B cell (primary cell): ENCODE results near the gene ARFGAP2. TPM values are rescaled to one million over a fixed set of nuclear protein-coding genes. Genes with fewer than 3 reads are reported as not detected.
A peak's percentile ranks its signal among the peaks of the same experiment; 100 is the strongest.

Experiments used
- ATAC-seq: fragments of 200-7000 bp; cut with Tn5 transposase; one replicate; pipeline ENCODE4 v1.10.0; 2021; ENCODE audit warnings: low read depth, mild to moderate bottlenecking, moderate number of reproducible peaks, moderate library complexity
- CTCF ChIA-PET: fragments of 350-600 bp; sonication (Branson Sonifier 250); formaldehyde crosslinking; loops from one replicate; lab custom pipeline; 2021; ENCODE audit warnings: antibody characterized with exemption, inconsistent platforms; lab: Charles Lee
- POLR2A ChIA-PET: fragments of 350-600 bp; sonication (Branson Sonifier 250); formaldehyde crosslinking; loops from one replicate; lab custom pipeline; 2021; ENCODE audit warnings: antibody characterized with exemption; lab: Charles Lee
- DNase-seq: peaks from one replicate; pipeline ENCODE4 v3.0.0; 2013
- H2AFZ ChIP-seq: 2 replicates; pipeline ENCODE4 v1.6.1; 2012; ENCODE audit warnings: mild to moderate bottlenecking, low read depth, low read length; ENCODE audit not compliant: insufficient read depth, poor library complexity, severe bottlenecking
- H3K27ac ChIP-seq, 2 donors: 1 replicate in 1 of 2; 2 replicates in 1 of 2; pipeline ENCODE4 v1.5.1; 2012 to 2013; ENCODE audit warnings: low read length in 2 of 2, mild to moderate bottlenecking in 2 of 2, moderate library complexity in 1 of 2
- H3K27me3 ChIP-seq, 4 experiments: fragments of 200-600 bp in 1 of 4; sonication (generic) in 1 of 4; replicated peaks in 1 of 4; 1 replicate in 2 of 4; 2 replicates in 2 of 4; pipeline versions ENCODE4 v1.6.1 to v1.7.0; 2013 to 2016; ENCODE audit warnings: low read length in 3 of 4, mild to moderate bottlenecking in 2 of 4, mixed read lengths in 1 of 4, moderate library complexity in 1 of 4; ENCODE audit not compliant: insufficient read depth in 4 of 4, control insufficient read depth in 3 of 4; ENCODE audit errors: control extremely low read depth in 1 of 4
- H3K36me3 ChIP-seq, 2 experiments: replicated peaks in 1 of 2; 1 replicate in 1 of 2; 2 replicates in 1 of 2; pipeline versions ENCODE4 v1.6.1 to v1.7.1; 2013; ENCODE audit warnings: low read length in 1 of 2; ENCODE audit not compliant: insufficient read depth in 2 of 2, control insufficient read depth in 1 of 2; ENCODE audit errors: control extremely low read depth in 1 of 2, extremely low read depth in 1 of 2
- H3K4me1 ChIP-seq, 2 donors: fragments of 200-600 bp in 1 of 2; sonication (generic) in 1 of 2; 1 replicate in 1 of 2; 2 replicates in 1 of 2; pipeline versions ENCODE4 v1.5.1 to v1.6.1; 2013 to 2017; ENCODE audit warnings: low read length in 2 of 2; ENCODE audit not compliant: control insufficient read depth in 2 of 2, insufficient read depth in 2 of 2
- H3K4me2 ChIP-seq: replicated peaks from 2 replicates; pipeline ENCODE3; 2012; ENCODE audit warnings: mild to moderate bottlenecking, low read depth, low read length; ENCODE audit not compliant: poor library complexity, severe bottlenecking
- H3K4me3 ChIP-seq, 5 experiments: fragments of 200-600 bp in 1 of 5; sonication (generic) in 1 of 5; 1 replicate in 3 of 5; 2 replicates in 2 of 5; pipeline versions ENCODE4 v1.5.1 to v1.7.0; 2011 to 2016; ENCODE audit warnings: low read length in 4 of 5, mild to moderate bottlenecking in 4 of 5, low read depth in 2 of 5, control low read depth in 1 of 5, moderate library complexity in 1 of 5; ENCODE audit not compliant: insufficient read depth in 1 of 5; ENCODE audit errors: control extremely low read depth in 1 of 5, extremely low read depth in 1 of 5
- H3K79me2 ChIP-seq: fragments of 200-600 bp; sonication (generic); one replicate; pipeline ENCODE4 v1.6.0; 2016; ENCODE audit warnings: low read length; ENCODE audit not compliant: control insufficient read depth, insufficient read depth
- H3K9ac ChIP-seq: fragments of 200-600 bp; sonication (generic); 2 replicates; pipeline ENCODE4 v1.6.1; 2017; ENCODE audit warnings: mild to moderate bottlenecking, low read length, moderate library complexity
- H3K9me3 ChIP-seq, 3 donors: one replicate each; pipeline versions ENCODE4 v1.6.1 to v1.7.1; 2013; ENCODE audit warnings: low read length in 2 of 3; ENCODE audit not compliant: control insufficient read depth in 2 of 3, insufficient read depth in 1 of 3; ENCODE audit errors: control extremely low read depth in 1 of 3
- H4K20me1 ChIP-seq: 2 replicates; pipeline ENCODE4 v1.6.0; 2012; ENCODE audit warnings: mild to moderate bottlenecking, low read length; ENCODE audit not compliant: insufficient read depth, control insufficient read depth, poor library complexity, severe bottlenecking
- H3K27ac Mint-ChIP-seq: one replicate; pipeline ENCODE4 v1.8.0; 2021; ENCODE audit warnings: mixed read lengths
- H3K27me3 Mint-ChIP-seq: one replicate; pipeline ENCODE4 v1.8.0; 2021; ENCODE audit warnings: mixed read lengths
- H3K4me1 Mint-ChIP-seq: one replicate; pipeline ENCODE4 v1.8.0; 2021; ENCODE audit warnings: mixed read lengths
- H3K4me3 Mint-ChIP-seq: one replicate; pipeline ENCODE4 v1.8.0; 2021; ENCODE audit warnings: mixed read lengths
- H3K9me3 Mint-ChIP-seq: one replicate; pipeline ENCODE4 v1.8.0; 2022; ENCODE audit warnings: mixed read lengths; ENCODE audit not compliant: insufficient read depth
- CTCF ChIP-seq: fragments of 200-600 bp; IDR thresholded peaks from one replicate; pipeline ENCODE4 v1.8.0; 2022; ENCODE audit warnings: antibody characterized with exemption, mild to moderate bottlenecking
- EZH2 ChIP-seq: IDR thresholded peaks from 2 replicates; pipeline ENCODE4 v1.6.1; 2012; ENCODE audit warnings: borderline replicate concordance, low read depth, mild to moderate bottlenecking, moderate library complexity, low read length; ENCODE audit not compliant: insufficient read depth, poor library complexity, severe bottlenecking
- WGBS: methylation state at CpG from one replicate; pipeline ENCODE4 v1.1.5; 2013; ENCODE audit warnings: missing lambda C conversion rate; ENCODE audit not compliant: insufficient coverage; 5-methylcytosine and 5-hydroxymethylcytosine counted together
- intact Hi-C: fragments of 100-400 bp; cut with micrococcal nuclease; formaldehyde crosslinking; loops from one replicate; pipeline ENCODE4 v1.10.0; 2022
- polyA plus RNA-seq: library from polyadenylated mRNA; depleted of rRNA; stranded (reverse); fragments of >200 nt; gene quantifications from 2 replicates; pipeline ENCODE4 v1.2.3, GENCODE V29; 2012
- total RNA-seq, 2 donors: library from RNA; stranded (reverse); fragments of 120-200 nt in 1 of 2; gene quantifications; 1 replicate in 1 of 2; 2 replicates in 1 of 2; pipeline versions ENCODE4 v1.2.3 to v1.2.4, GENCODE V29; 2013 to 2022

ARFGAP2 gene
- total and polyA plus RNA-seq, 2 donors (not counting 1 experiment from before 2014, with no cell fraction given): 141 to 200 TPM

DNA sequence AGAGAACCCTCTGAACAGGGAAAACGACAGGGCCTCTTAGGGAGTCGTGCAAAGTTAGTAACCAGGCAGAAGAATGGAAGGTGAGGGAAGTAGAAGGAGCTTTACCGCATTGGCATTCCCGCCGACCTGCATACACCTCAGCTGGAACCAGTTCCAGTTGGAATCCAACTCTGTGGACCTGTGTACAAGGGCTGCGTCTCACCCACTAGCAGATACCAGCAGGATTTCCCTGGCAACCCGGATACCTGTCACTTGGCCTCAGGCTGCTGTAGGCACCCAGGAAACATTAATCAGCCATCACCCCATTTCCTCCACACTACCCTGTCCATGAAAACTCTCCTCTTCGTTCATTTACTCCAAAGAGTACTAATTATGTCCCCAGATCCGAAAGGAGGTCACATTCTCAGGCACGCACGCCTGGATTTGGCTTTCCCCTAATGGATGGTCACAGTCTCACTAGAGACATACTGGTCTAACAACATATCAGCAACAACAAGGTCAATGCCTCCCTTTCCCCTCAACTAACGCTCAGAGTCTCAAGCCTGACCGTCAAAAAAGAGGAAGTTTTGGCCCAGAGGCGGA is 842 bp downstream of the ARFGAP2 start:
- WGBS: 42% methylated on average over 14 of the region's 14 CpGs
- peaks cover 33% of the 10 kb centered on the region for H3K4me1 Mint-ChIP-seq
- H2AFZ ChIP-seq: peak overlapping the region; percentile 93
- no peaks in the 10 kb centered on the region for H3K27me3 Mint-ChIP-seq
- POLR2A ChIA-PET: interaction anchor here (3.3 kb wide), 1 partner anchor 39 kb away, joined by 14 read pairs; the partner anchor contains the start of gene DDB2
- peaks cover 0 to 45% of the 10 kb centered on the region in 2 experiments for H3K36me3 ChIP-seq
- H3K9me3 Mint-ChIP-seq: no peaks in the 10 kb centered on the region
- H3K27ac ChIP-seq: peak overlapping the region; percentile 91 to 92
- peaks cover 17 to 28% of the 10 kb centered on the region in 2 donors for H3K4me1 ChIP-seq
- H4K20me1 ChIP-seq: peaks cover 51% of the 10 kb centered on the region
- H3K4me3 Mint-ChIP-seq: peak overlapping the region; percentile 100
- intact Hi-C loops: loop anchor here (1.0 to 5.0 kb wide), 8 partner anchors 203 to 776 kb away; partner anchors contain the start of genes ARHGAP1, CSTPP1, FNBP4 and MTCH2
- H3K79me2 ChIP-seq: peaks cover 63% of the 10 kb centered on the region
- H3K27ac Mint-ChIP-seq: peak overlapping the region; percentile 100
- ATAC-seq (no peak), DNase-seq (no peak)
- peak overlapping the region; percentile 84 for H3K4me2 ChIP-seq
- TF ChIP-seq CTCF (no peak), EZH2 (no peak)
- CTCF ChIA-PET: interaction anchor here (1.6 to 5.0 kb wide), 3 partner anchors 14 to 235 kb away, joined by 7 to 37 read pairs (median 22); partner anchors contain the start of gene DDB2
- no peaks in the 10 kb centered on the region for H3K27me3 ChIP-seq
- no peaks in the 10 kb centered on the region for H3K9me3 ChIP-seq
- peak overlapping the region; percentile 78 to 98 (median 96) for H3K4me3 ChIP-seq
- peak overlapping the region; percentile 92 for H3K9ac ChIP-seq

DNA sequence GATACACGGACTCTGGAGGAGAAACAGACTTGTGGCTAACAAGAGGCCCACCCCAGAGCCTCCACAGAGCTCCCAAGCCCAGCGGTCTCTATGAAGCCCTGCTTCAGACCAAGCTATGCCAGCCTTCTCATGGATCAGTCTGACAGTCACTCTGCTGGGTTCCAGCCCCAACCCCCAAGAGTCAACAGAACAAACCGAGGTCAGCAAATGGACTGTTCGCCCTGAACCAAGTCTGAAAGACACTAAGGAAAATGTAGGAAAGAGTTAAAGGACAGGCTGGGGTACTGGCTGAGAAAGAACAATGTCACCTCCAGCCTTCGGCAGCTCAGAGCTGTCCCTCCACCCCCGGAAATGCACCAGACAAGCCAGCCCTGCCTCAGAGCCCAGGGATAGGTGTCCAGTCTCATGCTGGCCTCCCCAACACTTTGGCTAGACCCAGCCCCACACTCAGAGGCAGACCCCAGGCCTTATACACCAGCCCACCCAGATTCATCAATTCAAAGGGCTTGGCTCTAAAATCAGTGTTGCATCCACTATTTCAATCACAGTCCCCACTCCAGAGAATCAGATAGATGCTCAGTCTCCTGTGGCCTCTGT is 3.8 kb downstream of the ARFGAP2 start:
- Histone ChIP-seq H3K9ac (no peak overlapping the region), H3K27ac (no peak overlapping the region), H3K4me2 (no peak overlapping the region), H3K79me2 (peaks cover 83% of the 10 kb centered on the region), H3K36me3 (peaks cover 0 to 67% of the 10 kb centered on the region in 2 experiments), H2AFZ (no peak overlapping the region), H3K4me1 (peaks cover 14 to 23% of the 10 kb centered on the region in 2 donors), H3K27me3 (no peaks in the 10 kb centered on the region), H4K20me1 (peaks cover 75% of the 10 kb centered on the region), H3K9me3 (no peaks in the 10 kb centered on the region), H3K4me3 (no peak overlapping the region)
- Mint-ChIP-seq H3K4me3 (no peak overlapping the region), H3K27ac (no peak overlapping the region), H3K4me1 (peaks cover 28% of the 10 kb centered on the region), H3K9me3 (no peaks in the 10 kb centered on the region), H3K27me3 (no peaks in the 10 kb centered on the region)
- WGBS: 85% methylated on average over 4 of the region's 6 CpGs
- intact Hi-C loops: no loop called here
- ChIA-PET POLR2A (no interaction called here), CTCF (no interaction called here)
- DNase-seq (no peak), ATAC-seq (no peak)
- TF ChIP-seq EZH2: no peak
- TF ChIP-seq CTCF: no peak
